Measurements from ENCODE around the gene UBE2F.

- no peak for TF ChIP-seq CTCF (IDR thresholded peaks at IDR 0.05)
- no peak for TF ChIP-seq POLR2A (IDR thresholded peaks at IDR 0.05)
Measured at GRCh38 chr2:237942513-237942899, 24.3 kb upstream of the UBE2F start.

Data from testis (tissue), 2 donors.